HepG2 (cell line): ENCODE measurements around the gene AKAP8L. TPM values are rescaled to one million over a fixed set of nuclear protein-coding genes. Genes with fewer than 3 reads are reported as not detected.
A peak's percentile ranks its signal among the peaks of the same experiment; 100 is the strongest.

Experiments
- HMGXB4 ChIP-seq, 2 experiments: sonication (generic) in 1 of 2; formaldehyde crosslinking in 1 of 2; IDR thresholded peaks; 2 replicates each; pipeline versions ENCODE4 v1.4.0 to v1.6.1; 2018 to 2020; ENCODE audit warnings: missing genetic modification reagents in 2 of 2, borderline replicate concordance in 1 of 2, low read depth in 1 of 2, mild to moderate bottlenecking in 1 of 2, missing biosample characterization in 1 of 2
- MYPOP ChIP-seq: sonication (generic); formaldehyde crosslinking; IDR thresholded peaks from 2 replicates; pipeline ENCODE4 v1.8.1; 2023; ENCODE audit warnings: mild to moderate bottlenecking, moderate library complexity, missing genetic modification reagents
- SNAPC4 ChIP-seq: sonication (generic); formaldehyde crosslinking; IDR thresholded peaks from 2 replicates; pipeline ENCODE4 v1.4.0; 2020; ENCODE audit warnings: mild to moderate bottlenecking, missing genetic modification reagents
- SPEN ChIP-seq: sonication (generic); formaldehyde crosslinking; IDR thresholded peaks from 2 replicates; pipeline ENCODE4 v1.5.1; 2020; ENCODE audit warnings: low read depth, mild to moderate bottlenecking, missing genetic modification reagents
- SRSF4 ChIP-seq: fragments of 200-400 bp; formaldehyde crosslinking; IDR thresholded peaks from one replicate; pipeline ENCODE4 v1.6.1; 2018; ENCODE audit warnings: mild to moderate bottlenecking, low read depth, low read length, moderate library complexity; ENCODE audit not compliant: poor library complexity, severe bottlenecking
- TFDP2 ChIP-seq: sonication (generic); formaldehyde crosslinking; IDR thresholded peaks from 2 replicates; pipeline ENCODE4 v1.4.0; 2020; ENCODE audit warnings: missing genetic modification reagents
- THAP11 ChIP-seq: IDR thresholded peaks from 2 replicates; pipeline ENCODE4 v1.6.1; 2016; ENCODE audit warnings: missing biosample characterization, missing genetic modification reagents
- TRIM22 ChIP-seq: fragments of 450-650 bp; IDR thresholded peaks from 2 replicates; pipeline ENCODE4 v1.6.1; 2017
- ZNF180 ChIP-seq: sonication (generic); formaldehyde crosslinking; IDR thresholded peaks from 2 replicates; pipeline ENCODE4 v1.4.0; 2020; ENCODE audit warnings: low read depth, missing genetic modification reagents, borderline replicate concordance
- ZNF225 ChIP-seq: sonication (generic); formaldehyde crosslinking; IDR thresholded peaks from 2 replicates; pipeline ENCODE4 v1.4.0; 2020; ENCODE audit warnings: mild to moderate bottlenecking, missing genetic modification reagents
- ZNF253 ChIP-seq: sonication (generic); formaldehyde crosslinking; IDR thresholded peaks from 2 replicates; pipeline ENCODE4 v1.8.0; 2022; ENCODE audit warnings: mild to moderate bottlenecking, missing genetic modification reagents, borderline replicate concordance
- ZNF281 ChIP-seq: sonication (generic); formaldehyde crosslinking; IDR thresholded peaks from 2 replicates; pipeline ENCODE4 v1.4.0; 2020; ENCODE audit warnings: missing genetic modification reagents, borderline replicate concordance
- polyA plus RNA-seq, 8 experiments: library from polyadenylated mRNA; depleted of rRNA in 3 of 8; stranded (reverse) in 7 of 8; unstranded in 1 of 8; fragments of >200 nt; fragmentation: Illumina TruSeq in 4 of 8; extraction: Trizol in 4 of 8; gene quantifications; 2 replicates each; pipeline versions ENCODE4 v1.2.1 to v1.2.3, GENCODE V29; 2011 to 2016; ENCODE audit warnings: low read depth in 4 of 8, missing spikeins in 1 of 8, mixed read lengths in 1 of 8; ENCODE audit not compliant: insufficient read depth in 1 of 8
- total RNA-seq, 5 experiments: library from RNA; depleted of rRNA; stranded (reverse); fragments of >200 nt; fragmentation: Illumina TruSeq; extraction: Trizol; gene quantifications; 2 replicates each; pipeline ENCODE4 v1.2.3, GENCODE V29; 2016; ENCODE audit warnings: low read depth in 1 of 5

AKAP8L gene
- total and polyA plus RNA-seq, 2 of the 13 experiments (the other 11 are each of a cell fraction or from before 2014, with no cell fraction given), result 48.2 to 49.6 TPM

GRCh38 chr19:15379083-15379998 lies 39.4 kb downstream of the AKAP8L start, which contains the start of gene AKAP8 (continued):
- TF ChIP-seq TFDP2 (CRISPR knock-in tag) (peak; percentile 47; the same call in 1 of the 2 replicates), MYPOP (CRISPR knock-in tag) (0 out of 2 replicates have a peak, but pooled peaks have one; percentile 11), ZNF253 (CRISPR knock-in tag) (0 out of 2 replicates have a peak, but pooled peaks have one; percentile 27), HMGXB4 (CRISPR knock-in tag; IDR thresholded peaks at IDR 0.05; ENCODE audit: borderline replicate concordance in 1 of 2, low read depth in 1 of 2) (peak in 1 of 2 experiments; percentile 45; a peak in 1 of 4 replicates), SRSF4 (no peak), TRIM22 (no peak), ZNF225 (CRISPR knock-in tag) (no peak; the same call in 1 of the 2 replicates), ZNF180 (CRISPR knock-in tag) (no peak), SNAPC4 (CRISPR knock-in tag) (no peak), THAP11 (peak; percentile 99), ZNF281 (CRISPR knock-in tag) (peak; percentile 18; the same call in 1 of the 2 replicates), SPEN (CRISPR knock-in tag) (no peak; the same call in 1 of the 2 replicates)
